SW 1271 (cell line): ENCODE results near the gene HDHD3.

Source experiments
- DNase-seq, 2 experiments: peaks; one replicate each; lab custom pipeline; 2025; lab: John Stamatoyannopoulos, UW

HDHD3 gene

DNA sequence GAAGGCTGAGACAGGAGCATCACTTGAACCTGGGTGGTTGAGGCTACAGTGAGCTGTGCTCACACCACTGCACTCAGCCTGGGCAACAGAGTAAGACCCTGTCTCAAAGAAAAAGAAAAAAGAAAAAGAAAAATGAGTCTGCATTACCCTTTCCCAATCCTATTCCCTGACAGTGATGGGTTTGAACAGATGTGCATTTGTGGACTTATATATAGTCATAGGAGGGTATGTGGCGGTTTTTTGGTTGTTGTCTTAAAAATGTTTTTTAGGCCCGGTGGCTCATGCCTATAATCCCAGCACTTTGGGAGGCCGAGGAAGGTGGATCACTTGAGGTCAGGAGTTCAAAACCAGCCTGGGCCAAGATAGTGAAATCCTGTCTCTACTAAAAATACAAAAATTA lies 13.4 kb downstream of the HDHD3 start:
- no peak for DNase-seq

DNA sequence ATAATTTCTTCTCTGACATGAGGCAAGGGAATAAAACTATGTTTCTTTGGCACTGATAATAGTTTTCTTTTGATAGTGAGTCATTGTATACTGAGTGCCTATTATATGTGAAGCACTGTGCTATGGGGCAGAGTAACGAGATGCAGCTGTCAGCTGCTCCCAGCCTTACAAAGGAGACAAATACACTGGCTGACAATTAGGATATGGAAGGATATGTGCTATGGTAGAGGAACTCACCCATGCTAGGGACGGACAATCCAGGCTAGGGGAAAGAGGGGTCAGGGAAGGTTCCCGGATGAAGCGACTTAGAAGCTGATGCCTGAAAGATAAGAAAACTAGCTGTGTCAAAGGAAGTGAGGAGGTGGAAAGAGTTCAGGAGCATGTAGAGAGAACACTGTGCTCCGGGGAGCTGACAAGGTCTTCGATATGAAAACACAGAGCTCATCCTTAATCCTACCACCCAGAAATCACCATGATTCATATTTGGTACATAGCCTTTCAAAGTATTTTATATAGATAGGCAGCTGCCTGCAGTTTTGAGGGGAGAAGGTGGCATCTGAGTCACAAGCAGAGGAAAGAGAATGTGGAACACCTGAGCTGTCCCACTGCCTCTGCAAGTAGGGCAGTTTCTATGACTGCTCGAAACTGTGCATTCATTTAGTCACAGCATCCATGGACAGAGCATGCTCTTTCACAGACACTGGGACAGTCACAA lies 15.3 kb downstream of the HDHD3 start:
- DNase-seq, result no peak

DNA sequence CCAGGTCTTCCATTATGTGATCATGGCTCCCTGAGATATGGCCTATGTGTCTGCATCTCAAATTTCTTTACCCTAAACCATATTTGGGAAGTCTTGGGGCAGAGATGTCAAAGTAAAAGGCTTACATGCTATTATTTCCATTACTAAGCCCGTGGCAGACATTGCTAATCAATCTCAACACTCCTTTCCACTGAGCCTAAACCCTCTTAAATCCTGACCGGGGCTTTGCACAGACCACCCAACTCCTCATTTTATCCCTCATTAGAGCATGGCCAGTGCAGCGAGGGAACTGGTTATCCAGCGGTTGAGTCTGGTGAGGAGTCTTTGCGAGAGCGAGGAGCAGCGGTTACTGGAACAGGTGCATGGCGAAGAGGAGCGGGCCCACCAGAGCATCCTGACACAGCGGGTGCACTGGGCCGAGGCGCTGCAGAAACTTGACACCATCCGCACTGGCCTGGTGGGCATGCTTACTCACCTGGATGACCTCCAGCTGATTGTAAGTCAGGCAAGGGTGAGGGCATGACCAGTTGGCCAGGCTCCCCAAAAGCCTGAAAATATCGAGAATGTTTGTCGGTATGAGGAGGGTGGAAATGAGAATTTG lies 16.4 kb downstream of the HDHD3 start:
- no peak for DNase-seq

DNA sequence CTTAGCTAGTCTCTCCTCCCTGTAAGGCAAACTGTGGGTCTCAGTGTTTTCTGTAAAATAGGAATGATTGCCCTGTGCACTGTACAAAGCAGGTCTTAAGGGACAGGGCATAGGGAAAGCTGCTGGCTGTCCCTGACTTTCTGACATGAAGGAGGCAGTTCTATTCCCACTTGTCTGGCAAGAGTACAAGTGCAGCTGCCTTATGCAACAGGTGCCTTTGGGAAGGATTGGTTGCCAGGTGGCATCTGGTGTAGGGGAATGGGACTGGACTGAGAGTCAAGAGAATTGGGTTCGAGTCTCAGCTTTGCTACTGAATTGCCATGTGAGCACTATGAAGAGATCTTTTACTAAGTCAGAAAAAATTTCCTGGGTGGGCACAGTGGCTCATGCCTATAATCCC lies 17.4 kb downstream of the HDHD3 start:
- no peak for DNase-seq

DNA sequence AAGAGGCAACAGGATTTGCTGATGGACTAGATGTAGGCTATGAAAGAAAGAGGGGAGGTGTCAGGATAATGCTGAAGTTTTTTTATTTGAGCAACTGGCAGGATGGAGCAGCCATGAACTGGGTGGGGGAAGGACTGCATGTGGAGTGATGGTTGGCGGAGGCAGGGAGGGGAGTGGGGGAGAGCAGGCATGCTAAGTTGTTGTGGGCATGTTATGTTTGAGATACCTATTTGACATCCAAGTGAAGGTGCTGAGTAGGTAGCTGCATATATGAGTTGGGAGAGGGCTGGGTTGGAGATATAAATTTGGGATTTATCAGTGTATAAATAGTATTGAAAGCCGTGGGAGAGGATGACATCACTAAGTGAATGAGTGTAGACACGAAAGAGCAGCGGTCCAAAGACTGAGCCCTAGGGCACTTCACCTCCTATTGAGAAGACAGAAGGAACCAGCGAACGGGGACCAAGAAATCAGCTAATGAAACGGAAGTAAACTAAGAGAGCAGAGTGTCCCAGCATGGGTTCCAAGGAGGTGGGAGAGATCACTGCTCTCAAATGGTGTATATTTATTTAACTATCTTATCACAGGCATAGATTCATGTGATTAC lies 20.0 kb downstream of the HDHD3 start:
- no peak for DNase-seq

DNA sequence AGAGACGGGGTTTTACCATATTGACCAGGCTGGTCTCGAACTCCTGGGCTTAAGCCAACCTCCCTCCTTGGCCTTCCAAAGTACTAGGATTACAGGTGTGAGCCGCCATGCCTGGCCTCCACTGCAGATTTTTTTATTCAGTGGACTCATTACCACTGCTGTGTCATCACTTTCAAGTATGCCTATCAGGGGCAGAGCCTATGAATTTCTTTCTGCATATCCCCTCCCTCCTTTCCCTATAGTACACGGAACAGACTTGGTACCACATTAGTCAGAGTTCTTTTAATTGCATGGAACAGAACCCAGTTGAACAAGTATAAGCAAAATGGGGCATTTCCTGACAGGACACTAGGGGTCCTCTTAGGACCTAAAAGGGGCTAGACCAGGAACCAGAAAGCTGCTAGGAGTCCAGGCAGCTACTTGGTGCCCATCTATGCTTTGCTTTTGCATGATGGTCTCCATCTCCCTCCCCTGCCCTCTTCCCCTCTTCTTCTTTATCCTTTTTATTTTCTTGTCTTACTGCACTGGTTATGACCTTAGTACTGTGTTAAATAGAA lies 21.7 kb downstream of the HDHD3 start:
- DNase-seq, result no peak

DNA sequence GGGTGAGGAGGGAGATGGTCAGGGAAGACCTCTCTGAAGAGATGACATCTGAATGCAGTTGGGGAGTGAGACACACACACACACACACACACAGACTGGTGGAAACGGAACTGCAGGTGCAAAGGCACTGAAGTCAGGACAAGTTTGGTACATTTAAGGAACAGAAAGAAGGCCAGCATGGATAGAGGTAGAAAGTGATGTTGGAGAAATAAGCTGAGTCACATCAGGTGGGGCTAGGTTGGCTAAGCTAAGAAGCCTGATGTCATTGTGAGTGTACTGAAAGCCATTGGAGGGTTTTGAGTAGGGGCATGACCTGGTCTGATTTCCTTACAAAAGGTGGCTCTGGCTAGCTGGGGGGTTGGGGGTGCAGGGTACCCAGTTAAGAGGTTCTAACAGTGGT lies 24.4 kb downstream of the HDHD3 start:
- DNase-seq, result no peak

DNA sequence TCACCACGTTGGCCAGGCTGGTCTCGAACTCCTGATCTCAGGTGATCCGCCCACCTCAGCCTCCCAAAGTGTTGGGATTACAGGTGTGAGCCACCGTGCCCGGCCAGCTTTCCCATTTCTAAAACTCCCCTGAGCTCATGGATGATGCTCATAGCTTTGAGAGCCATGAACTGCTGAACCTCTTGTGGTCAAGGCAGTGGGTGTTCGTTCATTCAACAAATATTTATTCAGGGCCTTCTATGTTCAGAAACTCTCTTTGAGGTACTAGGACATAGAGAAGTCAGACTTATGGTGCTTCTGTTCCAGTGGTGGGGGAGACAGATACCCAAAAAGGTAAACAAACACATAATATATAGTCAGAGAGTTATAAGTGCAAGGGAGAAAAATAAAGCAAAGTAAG lies 24.8 kb downstream of the HDHD3 start:
- DNase-seq, result no peak

DNA sequence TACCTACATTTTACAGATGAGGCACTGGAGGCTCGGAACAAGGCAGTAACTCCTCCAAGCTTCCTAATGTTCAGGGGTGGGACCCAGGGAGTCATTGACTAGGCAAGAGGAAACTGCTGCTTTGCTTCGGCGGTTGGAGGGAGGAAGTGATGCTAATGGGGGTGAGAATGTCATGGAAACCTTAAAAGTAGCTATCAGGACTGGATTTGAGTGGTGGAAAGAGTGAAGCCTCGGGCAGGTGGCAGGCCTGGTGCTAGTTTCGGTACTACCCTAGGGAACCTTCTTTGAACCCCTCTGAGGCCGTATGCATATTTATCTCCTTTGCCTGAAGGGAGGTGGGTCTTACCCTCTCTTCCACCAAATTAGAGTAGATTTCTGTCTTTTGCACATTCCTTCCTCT lies 25.8 kb downstream of the HDHD3 start:
- no peak for DNase-seq

DNA sequence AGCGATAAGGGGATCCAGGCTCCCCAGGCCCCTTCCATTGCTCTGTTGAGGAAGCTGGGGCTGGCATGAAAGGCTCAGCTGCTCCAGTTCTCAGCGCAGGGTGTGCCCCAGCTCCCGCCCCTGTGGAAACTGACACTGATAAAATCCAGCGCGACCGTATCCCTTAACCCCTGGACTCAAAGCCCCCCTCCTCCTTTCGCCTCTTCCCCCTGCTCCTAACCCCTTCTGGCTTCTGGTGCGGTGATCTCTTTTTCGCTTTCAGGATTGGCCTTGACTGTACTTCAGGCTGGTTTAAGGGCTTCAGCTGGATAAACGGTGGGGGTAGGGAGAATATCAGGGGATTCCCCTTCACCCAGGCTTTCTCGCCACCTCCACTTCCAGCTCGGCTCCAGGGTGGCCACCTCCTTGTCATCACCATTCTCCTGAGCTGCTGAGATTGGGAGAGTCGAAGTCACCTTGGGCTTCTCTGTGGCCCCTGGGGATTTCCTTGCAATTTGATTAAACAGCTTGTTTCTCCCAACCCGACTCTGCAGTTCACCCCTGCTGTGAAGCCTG lies 26.6 kb downstream of the HDHD3 start:
- DNase-seq, result no peak

DNA sequence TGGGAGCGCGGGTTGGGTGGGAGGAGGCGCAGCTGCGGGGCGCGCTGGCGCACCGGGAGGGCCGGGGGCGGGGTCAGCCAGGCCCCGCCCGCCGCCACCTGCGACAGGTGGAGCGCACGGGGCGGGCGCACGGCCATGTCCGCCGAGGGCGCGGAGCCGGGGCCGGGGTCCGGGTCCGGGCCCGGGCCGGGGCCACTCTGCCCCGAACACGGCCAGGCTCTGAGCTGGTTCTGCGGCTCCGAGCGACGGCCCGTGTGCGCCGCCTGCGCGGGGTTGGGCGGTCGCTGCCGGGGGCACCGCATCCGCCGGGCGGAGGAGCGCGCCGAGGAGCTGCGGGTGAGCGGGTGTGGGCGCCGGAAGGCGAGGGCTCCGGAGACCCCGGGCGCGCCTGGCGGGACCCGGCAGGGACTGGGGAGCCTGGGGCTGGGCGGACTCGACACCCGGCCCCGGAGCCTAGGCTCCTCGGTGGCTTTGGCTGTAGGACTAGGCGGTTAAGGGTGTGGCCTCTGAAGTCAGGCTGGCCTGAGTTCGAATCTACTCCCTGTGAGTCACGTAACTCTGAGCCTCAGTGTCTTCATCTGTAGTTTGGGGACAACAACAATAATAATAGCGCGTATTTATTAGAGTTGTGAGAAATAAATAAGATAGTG lies 27.2 kb downstream of the HDHD3 start, which contains the start of gene BSPRY:
TSS of gene BSPRY (plus strand) at position 97 of the 650 bp plus-strand sequence. CDS start at position 136, 39 bp downstream.
- no peak for DNase-seq

DNA sequence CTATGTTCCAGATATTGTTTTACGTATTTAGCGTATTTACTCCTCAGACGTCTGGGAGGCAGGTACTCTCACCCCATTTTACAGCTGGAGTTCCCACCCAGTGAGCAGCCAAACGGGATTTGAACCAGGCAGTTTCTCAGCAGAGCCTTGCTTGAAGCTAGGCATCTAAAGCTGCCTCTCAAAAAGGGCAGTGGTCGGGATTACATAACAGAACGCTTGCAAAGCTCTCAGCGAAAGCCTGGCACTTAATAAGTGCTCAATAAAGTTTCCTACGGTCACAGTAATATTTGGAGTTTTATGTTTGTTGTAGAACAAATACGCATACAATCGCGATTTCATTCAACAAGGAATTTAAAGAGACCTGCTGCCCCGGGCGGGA lies 27.7 kb downstream of the HDHD3 start:
- no peak for DNase-seq

DNA sequence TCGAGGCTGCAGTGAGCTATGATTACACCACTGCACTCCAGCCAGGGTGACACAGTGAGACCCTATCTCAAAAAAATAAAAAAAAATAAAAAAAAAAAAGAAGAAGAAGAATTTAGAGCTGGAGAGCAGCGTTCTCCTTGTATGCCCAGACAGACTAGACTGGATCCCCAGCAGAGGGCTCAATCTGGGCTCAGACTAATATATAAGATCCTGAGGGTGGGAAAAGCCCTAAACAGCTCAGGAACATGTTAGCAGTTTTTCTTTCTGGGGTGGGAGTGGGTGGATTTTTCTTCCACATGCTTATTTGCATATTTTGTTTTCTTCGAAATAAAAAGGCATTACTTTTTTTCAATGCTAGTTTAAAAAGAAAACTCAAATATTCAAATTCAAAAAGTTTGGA lies 28.3 kb downstream of the HDHD3 start:
- no peak for DNase-seq

DNA sequence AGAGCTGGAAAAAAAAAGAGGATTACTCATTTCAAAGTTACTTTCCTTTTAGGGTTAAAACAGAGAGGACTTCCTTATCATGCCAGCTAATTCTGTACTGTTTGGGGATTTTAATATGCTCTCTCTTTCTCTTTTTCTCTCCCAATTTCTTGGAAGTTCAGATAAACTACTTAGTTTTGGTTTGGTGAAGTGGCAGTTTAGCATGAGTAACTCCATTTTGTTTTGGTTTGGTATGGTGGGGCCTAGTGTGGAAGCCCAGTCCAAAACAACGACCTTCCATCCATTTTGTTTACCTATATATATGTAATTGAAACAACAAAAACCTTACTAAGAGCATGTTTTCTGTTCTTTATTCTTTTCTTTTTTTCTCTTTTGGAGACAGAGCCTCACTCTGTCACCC lies 31.1 kb downstream of the HDHD3 start:
- DNase-seq, result no peak

DNA sequence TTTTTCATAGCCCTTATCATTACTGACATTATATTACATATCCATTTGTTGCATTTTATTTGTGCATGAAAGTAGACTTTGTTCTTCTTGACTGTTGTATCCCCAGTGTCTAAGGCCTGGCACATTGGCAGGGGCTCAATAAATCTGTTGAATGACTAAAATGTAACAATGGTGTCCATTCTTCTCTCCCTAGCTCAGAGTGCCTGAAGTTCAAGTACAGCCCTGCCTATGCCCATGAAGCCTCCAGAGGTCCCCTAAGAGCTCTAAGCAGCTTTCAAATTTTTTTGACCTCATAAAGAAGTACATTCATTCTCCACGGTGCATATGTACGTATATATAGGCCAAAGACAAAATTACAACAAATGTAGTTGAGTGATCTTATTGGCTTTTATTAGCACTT lies 31.6 kb downstream of the HDHD3 start:
- DNase-seq, result no peak

DNA sequence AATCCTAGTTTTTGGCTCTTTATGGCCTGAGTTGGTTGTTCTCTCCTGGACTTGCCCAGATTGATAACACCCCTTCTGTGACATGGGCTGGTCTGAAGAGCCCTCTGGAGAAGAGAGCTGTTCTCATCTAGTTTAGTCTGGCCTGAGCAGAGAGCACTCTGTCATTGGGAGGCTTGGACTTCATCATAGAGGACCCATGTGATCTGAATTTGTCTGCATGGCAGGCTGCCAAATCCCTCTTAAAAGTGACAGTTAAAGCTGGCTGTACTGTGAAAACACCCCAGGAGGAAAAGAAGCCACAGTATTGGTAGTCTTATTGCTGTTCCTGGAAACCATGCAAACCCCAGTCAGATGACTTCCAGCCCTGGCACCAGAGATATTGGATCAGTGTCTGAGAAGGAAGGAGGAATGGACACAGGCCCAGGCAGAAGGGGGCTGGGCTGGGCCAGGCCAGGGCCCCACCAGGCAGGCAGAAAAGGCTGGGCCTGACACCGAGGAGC lies 33.0 kb downstream of the HDHD3 start:
- DNase-seq, result no peak

DNA sequence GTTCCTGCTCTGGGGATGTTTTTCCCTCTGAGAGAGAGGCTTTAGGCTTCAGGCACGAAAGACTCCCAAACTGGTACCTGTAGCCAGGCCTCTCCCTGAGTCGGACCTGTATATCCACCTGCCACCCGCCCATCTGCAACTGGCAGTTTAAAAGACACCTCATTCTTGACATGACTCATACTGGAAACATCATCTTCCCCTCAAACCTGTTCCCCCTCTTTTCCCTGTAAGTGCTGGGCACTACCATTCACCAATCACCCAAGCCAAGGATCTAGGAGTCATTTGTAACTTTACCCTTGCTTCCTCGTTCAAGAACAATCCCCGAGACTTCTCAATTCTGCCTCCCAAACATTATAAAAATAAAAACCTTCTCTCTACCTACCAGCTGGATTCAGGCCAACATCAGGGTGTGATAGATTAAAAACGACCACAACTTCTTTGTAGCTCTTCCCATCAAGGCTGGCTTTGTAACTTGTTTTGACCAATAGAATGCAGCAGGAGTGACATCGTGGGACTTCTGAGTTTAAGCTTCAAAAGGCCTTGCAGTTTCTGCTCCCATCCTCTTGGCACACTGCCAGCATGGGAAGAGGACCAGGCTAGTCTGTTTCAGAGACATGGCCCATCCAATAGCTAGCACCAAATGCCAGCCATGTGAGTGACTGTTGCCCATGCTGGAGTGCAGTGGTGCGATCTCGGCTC lies 34.9 kb downstream of the HDHD3 start:
- DNase-seq, result no peak

DNA sequence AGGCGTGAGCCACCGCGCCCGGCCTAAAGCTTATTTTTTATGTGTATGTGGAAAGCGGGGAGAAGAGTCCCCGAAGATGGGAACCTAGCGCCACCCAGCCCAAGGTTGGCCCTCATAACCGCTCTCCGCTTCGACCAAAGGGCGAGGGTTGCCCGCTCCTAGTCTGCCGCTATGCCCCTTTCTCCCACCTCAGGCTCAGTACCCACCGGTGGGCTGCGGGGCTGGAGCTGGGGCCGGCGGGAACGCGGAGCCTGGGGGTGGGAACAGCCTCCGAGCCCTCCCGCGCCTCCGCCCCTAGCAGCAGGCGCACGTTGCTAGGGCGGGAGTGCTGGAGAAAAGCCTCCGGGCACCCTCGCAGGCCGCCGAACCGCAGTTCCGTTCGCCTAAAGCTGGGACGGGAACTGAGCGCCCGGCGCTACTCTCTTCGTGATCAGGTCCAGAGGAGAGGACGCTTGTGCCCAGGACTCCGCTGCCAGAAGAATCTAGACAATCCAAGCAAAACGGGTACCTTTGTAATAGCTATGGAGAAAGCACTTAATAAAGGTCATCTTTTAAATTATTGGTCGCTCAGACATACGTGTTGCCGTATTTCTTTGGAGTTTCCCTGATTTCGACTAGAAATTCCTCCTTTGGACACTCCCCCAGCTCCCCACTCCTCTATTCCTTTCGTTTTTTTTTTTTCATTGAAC lies 36.6 kb downstream of the HDHD3 start, which contains the start of gene WDR31:
TSS of gene WDR31 (minus strand) at position 265 of the 689 bp plus-strand sequence. CDS start 8,253 bp downstream, outside the sequence.
- peak; percentile 24 to 84 for DNase-seq

DNA sequence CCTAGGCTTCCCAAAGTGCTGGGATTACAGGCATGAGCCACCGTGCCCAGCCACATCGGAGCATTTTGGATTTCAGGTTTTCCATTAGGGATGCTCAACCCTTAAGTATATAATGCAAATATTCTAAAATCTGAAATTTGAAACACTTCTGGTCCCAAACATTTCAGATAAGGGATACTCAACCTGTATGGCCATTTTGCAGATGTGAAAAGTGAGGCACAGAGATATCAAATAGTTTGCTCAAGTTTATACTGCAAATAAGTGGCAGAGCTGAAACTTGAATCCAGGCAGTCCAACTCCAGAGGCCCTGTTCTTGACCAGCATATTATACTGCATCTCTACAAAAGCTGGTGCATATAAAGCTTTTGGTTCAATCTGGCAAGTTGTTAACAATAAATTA lies 39.1 kb downstream of the HDHD3 start:
- no peak for DNase-seq

DNA sequence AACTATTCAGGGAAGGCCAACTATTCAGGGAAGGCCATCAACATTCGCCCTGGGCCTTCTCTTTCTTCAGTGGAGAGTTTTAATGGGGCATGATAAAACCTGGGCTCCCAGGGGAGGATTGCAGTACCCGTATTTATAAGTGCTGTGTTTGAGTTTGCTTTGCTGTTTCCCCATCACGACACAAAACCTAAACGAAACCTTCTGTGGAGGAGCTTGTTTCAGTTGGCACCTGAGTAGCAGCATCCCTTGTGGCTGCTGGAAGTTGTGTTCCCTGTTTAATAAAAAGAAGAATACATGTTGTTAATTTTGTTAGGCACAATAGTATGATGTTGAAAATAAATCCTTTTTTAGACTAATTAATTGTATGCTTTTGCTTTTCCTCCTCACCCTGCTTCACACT lies 45.0 kb downstream of the HDHD3 start:
- no peak for DNase-seq
